ENCODE data around the gene PTDSS2. TPM values are rescaled to one million over a fixed set of nuclear protein-coding genes. Genes with fewer than 3 reads are reported as not detected.

The PTDSS2 gene
- total RNA-seq, 1 experiment from 2014 or later = 49.5 TPM

DNA sequence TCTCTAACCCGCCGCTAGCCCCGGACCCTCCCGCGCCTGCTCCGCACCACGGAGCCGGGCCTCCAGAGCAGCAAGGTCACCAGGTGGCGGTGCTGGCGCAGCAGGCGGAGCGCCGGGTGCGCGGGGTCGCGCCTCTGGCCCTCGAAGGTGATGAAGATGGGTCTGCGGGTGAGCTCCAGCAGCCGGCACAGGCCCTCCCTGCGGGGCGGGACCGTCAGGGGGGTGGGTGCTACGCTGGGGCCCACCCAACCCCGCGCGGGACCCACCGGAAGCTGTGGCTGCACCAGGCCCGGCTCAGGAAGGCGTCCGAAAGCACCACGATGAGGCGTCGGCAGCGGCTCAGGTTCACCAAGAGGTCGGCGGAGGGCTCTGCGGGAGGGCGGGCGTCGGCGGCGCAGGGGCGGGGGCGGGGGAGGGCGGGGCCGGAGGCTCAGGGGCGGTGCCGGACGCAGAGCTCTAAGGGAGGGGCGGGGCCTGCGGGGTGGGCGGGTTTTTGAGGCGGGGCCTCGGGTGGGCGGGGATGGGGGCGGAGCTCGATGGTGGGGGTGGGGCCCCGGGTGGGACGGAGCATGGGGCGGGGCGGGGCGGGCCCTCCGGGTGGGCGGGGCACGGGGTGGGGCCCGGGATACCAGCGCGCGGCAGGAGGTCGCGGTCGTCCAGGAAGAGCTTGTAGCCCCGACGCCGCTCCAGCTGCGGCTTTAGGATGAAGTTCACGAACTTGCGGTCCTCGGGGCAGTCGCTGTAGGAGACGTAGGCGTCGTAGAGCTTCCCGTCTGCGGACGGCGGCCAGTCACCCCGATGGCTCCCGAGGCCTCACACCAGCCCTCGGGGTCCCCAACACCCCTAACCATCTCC is 43.1 kb upstream of the PTDSS2 start (continued):
- TF ChIP-seq, protein P1, sequence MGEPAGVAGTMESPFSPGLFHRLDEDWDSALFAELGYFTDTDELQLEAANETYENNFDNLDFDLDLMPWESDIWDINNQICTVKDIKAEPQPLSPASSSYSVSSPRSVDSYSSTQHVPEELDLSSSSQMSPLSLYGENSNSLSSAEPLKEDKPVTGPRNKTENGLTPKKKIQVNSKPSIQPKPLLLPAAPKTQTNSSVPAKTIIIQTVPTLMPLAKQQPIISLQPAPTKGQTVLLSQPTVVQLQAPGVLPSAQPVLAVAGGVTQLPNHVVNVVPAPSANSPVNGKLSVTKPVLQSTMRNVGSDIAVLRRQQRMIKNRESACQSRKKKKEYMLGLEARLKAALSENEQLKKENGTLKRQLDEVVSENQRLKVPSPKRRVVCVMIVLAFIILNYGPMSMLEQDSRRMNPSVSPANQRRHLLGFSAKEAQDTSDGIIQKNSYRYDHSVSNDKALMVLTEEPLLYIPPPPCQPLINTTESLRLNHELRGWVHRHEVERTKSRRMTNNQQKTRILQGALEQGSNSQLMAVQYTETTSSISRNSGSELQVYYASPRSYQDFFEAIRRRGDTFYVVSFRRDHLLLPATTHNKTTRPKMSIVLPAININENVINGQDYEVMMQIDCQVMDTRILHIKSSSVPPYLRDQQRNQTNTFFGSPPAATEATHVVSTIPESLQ (CRISPR knock-in tag; IDR thresholded peaks at IDR 0.05) = no peak
- TF ChIP-seq MYBL2 (CRISPR knock-in tag; IDR thresholded peaks at IDR 0.05) (no peak), ZNF219 (CRISPR knock-in tag; IDR thresholded peaks at IDR 0.05; ENCODE audit: borderline replicate concordance) (no peak), KAT7 (CRISPR knock-in tag; IDR thresholded peaks at IDR 0.05; ENCODE audit: borderline replicate concordance) (0 out of 2 replicates have a peak, but pooled peaks have one; percentile 41), ZNF416 (CRISPR knock-in tag; IDR thresholded peaks at IDR 0.05) (no peak), FOXP1 (CRISPR knock-in tag; IDR thresholded peaks at IDR 0.05; ENCODE audit: borderline replicate concordance) (peak; percentile 19; the same call in 1 of the 2 replicates), ZNF396 (CRISPR knock-in tag; IDR thresholded peaks at IDR 0.05; ENCODE audit: borderline replicate concordance) (no peak), TEAD1 (CRISPR knock-in tag; IDR thresholded peaks at IDR 0.05) (no peak), RORB (CRISPR knock-in tag; IDR thresholded peaks at IDR 0.05) (no peak), NR1H2 (CRISPR knock-in tag; IDR thresholded peaks at IDR 0.05) (no peak), TP53 (CRISPR knock-in tag; IDR thresholded peaks at IDR 0.05) (no peak), CREB1 (CRISPR knock-in tag; IDR thresholded peaks at IDR 0.05) (no peak), GTF2I (CRISPR knock-in tag; conservative IDR thresholded peaks at IDR 0.05) (no peak), NFATC4 (CRISPR knock-in tag; IDR thresholded peaks at IDR 0.05) (no peak), ZNF138 (CRISPR knock-in tag; conservative IDR thresholded peaks at IDR 0.05) (no peak), ESRRA (CRISPR knock-in tag; IDR thresholded peaks at IDR 0.05; ENCODE audit: borderline replicate concordance) (no peak), SMAD3 (CRISPR knock-in tag; IDR thresholded peaks at IDR 0.05; ENCODE audit: borderline replicate concordance) (no peak), MXD4 (CRISPR knock-in tag; IDR thresholded peaks at IDR 0.05; ENCODE audit: borderline replicate concordance) (no peak), HMGA2 (CRISPR knock-in tag; IDR thresholded peaks at IDR 0.05) (no peak)
- TF ChIP-seq, protein P2, sequence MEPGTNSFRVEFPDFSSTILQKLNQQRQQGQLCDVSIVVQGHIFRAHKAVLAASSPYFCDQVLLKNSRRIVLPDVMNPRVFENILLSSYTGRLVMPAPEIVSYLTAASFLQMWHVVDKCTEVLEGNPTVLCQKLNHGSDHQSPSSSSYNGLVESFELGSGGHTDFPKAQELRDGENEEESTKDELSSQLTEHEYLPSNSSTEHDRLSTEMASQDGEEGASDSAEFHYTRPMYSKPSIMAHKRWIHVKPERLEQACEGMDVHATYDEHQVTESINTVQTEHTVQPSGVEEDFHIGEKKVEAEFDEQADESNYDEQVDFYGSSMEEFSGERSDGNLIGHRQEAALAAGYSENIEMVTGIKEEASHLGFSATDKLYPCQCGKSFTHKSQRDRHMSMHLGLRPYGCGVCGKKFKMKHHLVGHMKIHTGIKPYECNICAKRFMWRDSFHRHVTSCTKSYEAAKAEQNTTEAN (CRISPR knock-in tag; IDR thresholded peaks at IDR 0.05) = no peak
- TF ChIP-seq, protein P3, sequence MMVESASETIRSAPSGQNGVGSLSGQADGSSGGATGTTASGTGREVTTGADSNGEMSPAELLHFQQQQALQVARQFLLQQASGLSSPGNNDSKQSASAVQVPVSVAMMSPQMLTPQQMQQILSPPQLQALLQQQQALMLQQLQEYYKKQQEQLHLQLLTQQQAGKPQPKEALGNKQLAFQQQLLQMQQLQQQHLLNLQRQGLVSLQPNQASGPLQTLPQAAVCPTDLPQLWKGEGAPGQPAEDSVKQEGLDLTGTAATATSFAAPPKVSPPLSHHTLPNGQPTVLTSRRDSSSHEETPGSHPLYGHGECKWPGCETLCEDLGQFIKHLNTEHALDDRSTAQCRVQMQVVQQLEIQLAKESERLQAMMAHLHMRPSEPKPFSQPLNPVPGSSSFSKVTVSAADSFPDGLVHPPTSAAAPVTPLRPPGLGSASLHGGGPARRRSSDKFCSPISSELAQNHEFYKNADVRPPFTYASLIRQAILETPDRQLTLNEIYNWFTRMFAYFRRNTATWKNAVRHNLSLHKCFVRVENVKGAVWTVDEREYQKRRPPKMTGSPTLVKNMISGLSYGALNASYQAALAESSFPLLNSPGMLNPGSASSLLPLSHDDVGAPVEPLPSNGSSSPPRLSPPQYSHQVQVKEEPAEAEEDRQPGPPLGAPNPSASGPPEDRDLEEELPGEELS (CRISPR knock-in tag; IDR thresholded peaks at IDR 0.05) = peak; percentile 59; the same call in 1 of the 2 replicates
- TF ChIP-seq, protein P4, sequence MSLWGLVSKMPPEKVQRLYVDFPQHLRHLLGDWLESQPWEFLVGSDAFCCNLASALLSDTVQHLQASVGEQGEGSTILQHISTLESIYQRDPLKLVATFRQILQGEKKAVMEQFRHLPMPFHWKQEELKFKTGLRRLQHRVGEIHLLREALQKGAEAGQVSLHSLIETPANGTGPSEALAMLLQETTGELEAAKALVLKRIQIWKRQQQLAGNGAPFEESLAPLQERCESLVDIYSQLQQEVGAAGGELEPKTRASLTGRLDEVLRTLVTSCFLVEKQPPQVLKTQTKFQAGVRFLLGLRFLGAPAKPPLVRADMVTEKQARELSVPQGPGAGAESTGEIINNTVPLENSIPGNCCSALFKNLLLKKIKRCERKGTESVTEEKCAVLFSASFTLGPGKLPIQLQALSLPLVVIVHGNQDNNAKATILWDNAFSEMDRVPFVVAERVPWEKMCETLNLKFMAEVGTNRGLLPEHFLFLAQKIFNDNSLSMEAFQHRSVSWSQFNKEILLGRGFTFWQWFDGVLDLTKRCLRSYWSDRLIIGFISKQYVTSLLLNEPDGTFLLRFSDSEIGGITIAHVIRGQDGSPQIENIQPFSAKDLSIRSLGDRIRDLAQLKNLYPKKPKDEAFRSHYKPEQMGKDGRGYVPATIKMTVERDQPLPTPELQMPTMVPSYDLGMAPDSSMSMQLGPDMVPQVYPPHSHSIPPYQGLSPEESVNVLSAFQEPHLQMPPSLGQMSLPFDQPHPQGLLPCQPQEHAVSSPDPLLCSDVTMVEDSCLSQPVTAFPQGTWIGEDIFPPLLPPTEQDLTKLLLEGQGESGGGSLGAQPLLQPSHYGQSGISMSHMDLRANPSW (CRISPR knock-in tag; conservative IDR thresholded peaks at IDR 0.05; ENCODE audit: low read depth) = no peak
- TF ChIP-seq, protein P5, sequence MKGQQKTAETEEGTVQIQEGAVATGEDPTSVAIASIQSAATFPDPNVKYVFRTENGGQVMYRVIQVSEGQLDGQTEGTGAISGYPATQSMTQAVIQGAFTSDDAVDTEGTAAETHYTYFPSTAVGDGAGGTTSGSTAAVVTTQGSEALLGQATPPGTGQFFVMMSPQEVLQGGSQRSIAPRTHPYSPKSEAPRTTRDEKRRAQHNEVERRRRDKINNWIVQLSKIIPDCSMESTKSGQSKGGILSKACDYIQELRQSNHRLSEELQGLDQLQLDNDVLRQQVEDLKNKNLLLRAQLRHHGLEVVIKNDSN (CRISPR knock-in tag; IDR thresholded peaks at IDR 0.05) = no peak; the same call in 1 of the 2 replicates
- TF ChIP-seq, protein P6, sequence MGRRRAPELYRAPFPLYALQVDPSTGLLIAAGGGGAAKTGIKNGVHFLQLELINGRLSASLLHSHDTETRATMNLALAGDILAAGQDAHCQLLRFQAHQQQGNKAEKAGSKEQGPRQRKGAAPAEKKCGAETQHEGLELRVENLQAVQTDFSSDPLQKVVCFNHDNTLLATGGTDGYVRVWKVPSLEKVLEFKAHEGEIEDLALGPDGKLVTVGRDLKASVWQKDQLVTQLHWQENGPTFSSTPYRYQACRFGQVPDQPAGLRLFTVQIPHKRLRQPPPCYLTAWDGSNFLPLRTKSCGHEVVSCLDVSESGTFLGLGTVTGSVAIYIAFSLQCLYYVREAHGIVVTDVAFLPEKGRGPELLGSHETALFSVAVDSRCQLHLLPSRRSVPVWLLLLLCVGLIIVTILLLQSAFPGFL (CRISPR knock-in tag; IDR thresholded peaks at IDR 0.05; ENCODE audit: borderline replicate concordance) = no peak
- TF ChIP-seq, protein P7, sequence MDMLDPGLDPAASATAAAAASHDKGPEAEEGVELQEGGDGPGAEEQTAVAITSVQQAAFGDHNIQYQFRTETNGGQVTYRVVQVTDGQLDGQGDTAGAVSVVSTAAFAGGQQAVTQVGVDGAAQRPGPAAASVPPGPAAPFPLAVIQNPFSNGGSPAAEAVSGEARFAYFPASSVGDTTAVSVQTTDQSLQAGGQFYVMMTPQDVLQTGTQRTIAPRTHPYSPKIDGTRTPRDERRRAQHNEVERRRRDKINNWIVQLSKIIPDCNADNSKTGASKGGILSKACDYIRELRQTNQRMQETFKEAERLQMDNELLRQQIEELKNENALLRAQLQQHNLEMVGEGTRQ (CRISPR knock-in tag; IDR thresholded peaks at IDR 0.05) = peak; percentile 28; the same call in 1 of the 2 replicates
- TF ChIP-seq, protein P8, sequence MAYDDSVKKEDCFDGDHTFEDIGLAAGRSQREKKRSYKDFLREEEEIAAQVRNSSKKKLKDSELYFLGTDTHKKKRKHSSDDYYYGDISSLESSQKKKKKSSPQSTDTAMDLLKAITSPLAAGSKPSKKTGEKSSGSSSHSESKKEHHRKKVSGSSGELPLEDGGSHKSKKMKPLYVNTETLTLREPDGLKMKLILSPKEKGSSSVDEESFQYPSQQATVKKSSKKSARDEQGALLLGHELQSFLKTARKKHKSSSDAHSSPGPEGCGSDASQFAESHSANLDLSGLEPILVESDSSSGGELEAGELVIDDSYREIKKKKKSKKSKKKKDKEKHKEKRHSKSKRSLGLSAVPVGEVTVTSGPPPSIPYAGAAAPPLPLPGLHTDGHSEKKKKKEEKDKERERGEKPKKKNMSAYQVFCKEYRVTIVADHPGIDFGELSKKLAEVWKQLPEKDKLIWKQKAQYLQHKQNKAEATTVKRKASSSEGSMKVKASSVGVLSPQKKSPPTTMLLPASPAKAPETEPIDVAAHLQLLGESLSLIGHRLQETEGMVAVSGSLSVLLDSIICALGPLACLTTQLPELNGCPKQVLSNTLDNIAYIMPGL (CRISPR knock-in tag; IDR thresholded peaks at IDR 0.05) = peak; percentile 55; the same call in 1 of the 2 replicates
